ENCODE measurements around the gene KCP. TPM values are rescaled to one million over a fixed set of nuclear protein-coding genes. Genes with fewer than 3 reads are reported as not detected.

Gene KCP
- total and polyA plus RNA-seq, 10 of the 15 experiments (the other 5 are each of a cell fraction or from before 2014, with no cell fraction given) = 0.05 to 7.8 (median 2.5) TPM

- TF ChIP-seq, protein P1, sequence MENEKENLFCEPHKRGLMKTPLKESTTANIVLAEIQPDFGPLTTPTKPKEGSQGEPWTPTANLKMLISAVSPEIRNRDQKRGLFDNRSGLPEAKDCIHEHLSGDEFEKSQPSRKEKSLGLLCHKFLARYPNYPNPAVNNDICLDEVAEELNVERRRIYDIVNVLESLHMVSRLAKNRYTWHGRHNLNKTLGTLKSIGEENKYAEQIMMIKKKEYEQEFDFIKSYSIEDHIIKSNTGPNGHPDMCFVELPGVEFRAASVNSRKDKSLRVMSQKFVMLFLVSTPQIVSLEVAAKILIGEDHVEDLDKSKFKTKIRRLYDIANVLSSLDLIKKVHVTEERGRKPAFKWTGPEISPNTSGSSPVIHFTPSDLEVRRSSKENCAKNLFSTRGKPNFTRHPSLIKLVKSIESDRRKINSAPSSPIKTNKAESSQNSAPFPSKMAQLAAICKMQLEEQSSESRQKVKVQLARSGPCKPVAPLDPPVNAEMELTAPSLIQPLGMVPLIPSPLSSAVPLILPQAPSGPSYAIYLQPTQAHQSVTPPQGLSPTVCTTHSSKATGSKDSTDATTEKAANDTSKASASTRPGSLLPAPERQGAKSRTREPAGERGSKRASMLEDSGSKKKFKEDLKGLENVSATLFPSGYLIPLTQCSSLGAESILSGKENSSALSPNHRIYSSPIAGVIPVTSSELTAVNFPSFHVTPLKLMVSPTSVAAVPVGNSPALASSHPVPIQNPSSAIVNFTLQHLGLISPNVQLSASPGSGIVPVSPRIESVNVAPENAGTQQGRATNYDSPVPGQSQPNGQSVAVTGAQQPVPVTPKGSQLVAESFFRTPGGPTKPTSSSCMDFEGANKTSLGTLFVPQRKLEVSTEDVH (IDR thresholded peaks at IDR 0.05; ENCODE audit: low read depth, partially characterized antibody) = no peak
- TF ChIP-seq RUNX3 (IDR thresholded peaks at IDR 0.05; ENCODE audit: low read length) (no peak), EP300 (IDR thresholded peaks at IDR 0.05; ENCODE audit: borderline replicate concordance in 1 of 2, control insufficient read depth in 1 of 2, low read depth in 2 of 2, low read length in 2 of 2) (peak; percentile 89 to 91), TAF1 (IDR thresholded peaks at IDR 0.05; ENCODE audit: borderline replicate concordance, low read depth, low read length) (no peak), CREB1 (IDR thresholded peaks at IDR 0.05; ENCODE audit: low read depth) (no peak), CBFB (IDR thresholded peaks at IDR 0.05; ENCODE audit: low read depth) (peak; percentile 83), SKIL (IDR thresholded peaks at IDR 0.05; ENCODE audit: low read depth, poor library complexity, severe bottlenecking) (peak; percentile 65), PAX8 (IDR thresholded peaks at IDR 0.05) (no peak), NR2F1 (conservative IDR thresholded peaks at IDR 0.05) (peak; percentile 90), HDAC6 (IDR thresholded peaks at IDR 0.05; ENCODE audit: unreplicated experiment) (no peak), ATF7 (IDR thresholded peaks at IDR 0.05; ENCODE audit: low read depth) (peak; percentile 73), FOXK2 (IDR thresholded peaks at IDR 0.05) (no peak), EGR1 (IDR thresholded peaks at IDR 0.05; ENCODE audit: borderline replicate concordance in 1 of 2, low read depth in 2 of 2, low read length in 2 of 2) (0 out of 3 replicates have a peak, but pooled peaks of 1 of the 2 experiments have one; percentile 51), ZBED1 (IDR thresholded peaks at IDR 0.05; ENCODE audit: borderline replicate concordance) (peak; percentile 73), CHD4 (IDR thresholded peaks at IDR 0.05) (no peak), HCFC1 (IDR thresholded peaks at IDR 0.05; ENCODE audit: low read length) (no peak), SPI1 (IDR thresholded peaks at IDR 0.05; ENCODE audit: borderline replicate concordance, insufficient read depth, low read depth, low read length) (peak; percentile 54), BRCA1 (IDR thresholded peaks at IDR 0.05; ENCODE audit: low read depth, low read length) (no peak), HDAC2 (IDR thresholded peaks at IDR 0.05) (no peak), BMI1 (IDR thresholded peaks at IDR 0.05; ENCODE audit: borderline replicate concordance) (peak; percentile 11; the same call in 1 of the 2 replicates), SIX5 (IDR thresholded peaks at IDR 0.05; ENCODE audit: low read depth, low read length, severe bottlenecking) (no peak), ATF2 (IDR thresholded peaks at IDR 0.05; ENCODE audit: low read length) (no peak), POU2F2 (IDR thresholded peaks at IDR 0.05; ENCODE audit: borderline replicate concordance, low read depth, low read length) (peak; percentile 81; the same call in 2 of the 3 replicates), HDGF (IDR thresholded peaks at IDR 0.05) (peak; percentile 89; the same call in 1 of the 2 replicates), SRF (IDR thresholded peaks at IDR 0.05; ENCODE audit: low read depth in 2 of 2, low read length in 2 of 2) (0 out of 4 replicates have a peak, but pooled peaks of 1 of the 2 experiments have one; percentile 1)
Measured at GRCh38 chr7:128934361-128935341, 24.1 kb upstream of the KCP start (continued).

All from GM12878 (cell line).